K562 (cell line): ENCODE measurements around the gene RBM20. TPM values are rescaled to one million over a fixed set of nuclear protein-coding genes. Genes with fewer than 3 reads are reported as not detected.

Experiments used
- ATAC-seq: fragments of 200-7000 bp; cut with Tn5 transposase; 3 replicates; pipeline ENCODE4 v1.9.1; 2020; ENCODE audit warnings: moderate library complexity
- BruUV-seq: library from RNA; stranded (reverse); fragments of 400-500 nt; replicated peaks from 2 replicates; lab custom pipeline; 2021; lab: Mats Ljungman, UMichigan
- CTCF ChIA-PET: fragments of 300-600 bp; formaldehyde crosslinking; extraction: SDS; loops from one replicate; lab custom pipeline; 2021; ENCODE audit warnings: low intra/inter-chr PET ratio; lab: Yijun Ruan, JAX
- POLR2A ChIA-PET: fragments of 300-600, 350-650 bp; sonication (Branson Sonifier 250); formaldehyde crosslinking; extraction: SDS; loops from one replicate; lab custom pipeline; 2021; ENCODE audit warnings: antibody characterized with exemption, inconsistent platforms; lab: Yijun Ruan, JAX
- DNase-seq, 4 experiments: peaks; one replicate each; pipeline versions ENCODE4 v3.0.0 to v3.0.0-alpha.2; 2011 to 2018; ENCODE audit warnings: low spot score in 3 of 4, mixed read lengths in 3 of 4; ENCODE audit errors: extremely low read depth in 1 of 4
- FAIRE-seq: peaks from 2 replicates; lab custom pipeline; 2011; peaks lifted over from hg19 to GRCh38; lab: Jason Lieb, UNC
- H2AFZ ChIP-seq: 2 replicates; pipeline ENCODE4 v1.6.0; 2011; ENCODE audit warnings: low read depth, low read length, control low read depth, inconsistent platforms
- H3K27ac ChIP-seq: fragments of 200-600 bp; 3 replicates; pipeline ENCODE4 v1.8.0; 2011; ENCODE audit warnings: low read depth, mild to moderate bottlenecking, control low read depth, inconsistent platforms, low read length, moderate library complexity, mixed read lengths; ENCODE audit errors: extremely low read depth
- H3K27me3 ChIP-seq, 2 experiments: fragments of 300-600 bp in 1 of 2; 2 replicates in 1 of 2; 3 replicates in 1 of 2; pipeline versions ENCODE4 v1.6.0 to v1.8.0; 2011; ENCODE audit warnings: inconsistent platforms in 2 of 2, low read length in 2 of 2, mild to moderate bottlenecking in 1 of 2, mixed read lengths in 1 of 2, moderate library complexity in 1 of 2; ENCODE audit not compliant: control insufficient read depth in 2 of 2, insufficient read depth in 2 of 2
- H3K36me3 ChIP-seq: fragments of 300-600 bp; 3 replicates; pipeline ENCODE4 v1.8.0; 2011; ENCODE audit warnings: mild to moderate bottlenecking, low read length, inconsistent platforms; ENCODE audit not compliant: control insufficient read depth, insufficient read depth
- H3K4me1 ChIP-seq, 2 experiments: fragments of 200-600 bp in 1 of 2; replicated peaks in 1 of 2; 2 replicates in 1 of 2; 3 replicates in 1 of 2; pipeline versions ENCODE4 v1.5.1 to v1.8.0; 2011; ENCODE audit warnings: inconsistent platforms in 2 of 2, low read length in 2 of 2, mild to moderate bottlenecking in 1 of 2, mixed read lengths in 1 of 2, moderate library complexity in 1 of 2; ENCODE audit not compliant: control insufficient read depth in 2 of 2, insufficient read depth in 2 of 2
- H3K4me2 ChIP-seq: 2 replicates; pipeline ENCODE4 v1.6.1; 2011; ENCODE audit warnings: low read length, control low read depth, inconsistent platforms, mixed read lengths; ENCODE audit not compliant: insufficient read depth
- H3K4me3 ChIP-seq: fragments of 200-600 bp; sonication (generic), shearing (Covaris generic); 2 replicates; pipeline ENCODE4 v1.5.1; 2016; ENCODE audit warnings: control low read depth, inconsistent platforms
- H3K79me2 ChIP-seq: fragments of 200-600 bp; 3 replicates; pipeline ENCODE4 v1.8.0; 2011; ENCODE audit warnings: low read length, inconsistent platforms; ENCODE audit not compliant: control insufficient read depth, insufficient read depth
- H3K9ac ChIP-seq, 2 experiments: 2 replicates each; pipeline versions ENCODE4 v1.6.0 to v1.6.1; 2011; ENCODE audit warnings: low read depth in 2 of 2, low read length in 2 of 2, control low read depth in 1 of 2, inconsistent platforms in 1 of 2, mild to moderate bottlenecking in 1 of 2, mixed read lengths in 1 of 2; ENCODE audit not compliant: insufficient read depth in 1 of 2
- H3K9me1 ChIP-seq: one replicate; pipeline ENCODE4 v1.6.0; 2011; ENCODE audit warnings: inconsistent platforms, mild to moderate bottlenecking, low read length, moderate library complexity; ENCODE audit not compliant: control insufficient read depth, insufficient read depth
- H3K9me3 ChIP-seq: replicated peaks from 2 replicates; pipeline ENCODE4 v1.5.1; 2011; ENCODE audit warnings: low read depth, low read length, inconsistent platforms; ENCODE audit not compliant: control insufficient read depth, insufficient read depth
- H4K20me1 ChIP-seq: replicated peaks from 2 replicates; pipeline ENCODE4 v1.6.1; 2011; ENCODE audit warnings: low read length, inconsistent platforms, mixed read lengths; ENCODE audit not compliant: control insufficient read depth, insufficient read depth
- BCOR ChIP-seq: fragments of 450-650 bp; IDR thresholded peaks from 2 replicates; pipeline ENCODE4 v1.6.1; 2016
- CHD4 ChIP-seq: fragments of 200-600 bp; sonication (generic); IDR thresholded peaks from 3 replicates; pipeline ENCODE4 v1.6.1; 2012; ENCODE audit warnings: low read depth, mild to moderate bottlenecking, mixed read lengths, low read length, inconsistent platforms; ENCODE audit not compliant: insufficient read depth, insufficient replicate concordance, poor library complexity, severe bottlenecking
- HDAC2 ChIP-seq: fragments of 450-650 bp; IDR thresholded peaks from 2 replicates; pipeline ENCODE4 v1.6.1; 2016; ENCODE audit warnings: mild to moderate bottlenecking
- HIVEP1 ChIP-seq: fragments of 250-450 bp; sonication (Bioruptor Pico); IDR thresholded peaks from 2 replicates; pipeline ENCODE4 v1.4.0; 2020; ENCODE audit warnings: mild to moderate bottlenecking
- HNRNPL ChIP-seq: fragments of 200-400 bp; formaldehyde crosslinking; IDR thresholded peaks from 2 replicates; pipeline ENCODE4 v1.6.1; 2017; ENCODE audit warnings: low read depth, mild to moderate bottlenecking, low read length
- KDM1A ChIP-seq, 2 experiments: fragments of 450-650 bp; IDR thresholded peaks; 2 replicates each; pipeline ENCODE4 v1.6.1; 2016; ENCODE audit warnings: mild to moderate bottlenecking in 2 of 2
- MEIS2 ChIP-seq: fragments of 450-650 bp; IDR thresholded peaks from 2 replicates; pipeline ENCODE4 v1.6.1; 2014; ENCODE audit warnings: mild to moderate bottlenecking; ENCODE audit not compliant: partially characterized antibody
- MYNN ChIP-seq, 2 experiments: sonication (generic); formaldehyde crosslinking in 1 of 2; IDR thresholded peaks; 2 replicates each; pipeline versions ENCODE4 v1.5.0 to v1.6.1; 2016 to 2020; ENCODE audit warnings: antibody characterized with exemption in 1 of 2, missing genetic modification reagents in 1 of 2
- PBX2 ChIP-seq, 2 experiments: IDR thresholded peaks in 1 of 2; conservative IDR thresholded peaks in 1 of 2; 2 replicates each; pipeline ENCODE4 v1.6.1; 2016; ENCODE audit warnings: low read depth in 2 of 2, mild to moderate bottlenecking in 1 of 2, missing compliant biosample characterization in 1 of 2, missing genetic modification characterization in 1 of 2, moderate library complexity in 1 of 2
- RBM25 ChIP-seq: fragments of 200-400 bp; formaldehyde crosslinking; IDR thresholded peaks from 2 replicates; pipeline ENCODE4 v1.6.1; 2018; ENCODE audit warnings: low read length, low read depth, moderate library complexity; ENCODE audit not compliant: severe bottlenecking
- SIN3A ChIP-seq, 2 experiments: fragments of 150-350 bp in 1 of 2; IDR thresholded peaks; 2 replicates each; pipeline ENCODE4 v1.6.1; 2011 to 2016; ENCODE audit warnings: borderline replicate concordance in 2 of 2, low read depth in 2 of 2, low read length in 2 of 2, mild to moderate bottlenecking in 2 of 2, moderate library complexity in 2 of 2; ENCODE audit not compliant: control insufficient read depth in 1 of 2
- ZFP30 ChIP-seq: fragments of 250-450 bp; sonication (Bioruptor Pico); IDR thresholded peaks from 2 replicates; pipeline ENCODE4 v1.8.0; 2022; ENCODE audit warnings: moderate library complexity, mild to moderate bottlenecking, inconsistent platforms, borderline replicate concordance
- ZFP36 ChIP-seq: fragments of 150-350 bp; IDR thresholded peaks from 2 replicates; pipeline ENCODE4 v1.6.1; 2018; ENCODE audit warnings: low read length, low read depth; ENCODE audit not compliant: partially characterized antibody
- WGBS: fragments of 100-300 bp; shearing (Covaris generic); methylation state at CpG from one replicate; pipeline ENCODE4 v1.1.6; 2016; ENCODE audit warnings: low coverage, mixed read lengths; ENCODE audit not compliant: insufficient coverage; ENCODE audit errors: missing lambda C conversion rate; 5-methylcytosine and 5-hydroxymethylcytosine counted together
- in situ Hi-C: fragments of 300-500 bp; cut with MboI; formaldehyde crosslinking; loops from 4 replicates; pipeline ENCODE4 v1.15.0; 2018; ENCODE audit warnings: inconsistent platforms, mixed read lengths
- intact Hi-C: fragments of 100-400 bp; cut with micrococcal nuclease; formaldehyde crosslinking; loops from 2 replicates; pipeline ENCODE4 v1.14.2; 2022
- polyA plus RNA-seq, 8 experiments: library from polyadenylated mRNA; depleted of rRNA in 4 of 8; stranded (reverse) in 5 of 8; unstranded in 3 of 8; fragments of >200 nt; fragmentation: Nextera tagmentation in 2 of 8; fragmentation: Illumina TruSeq in 1 of 8; extraction: Ambion mirVana in 2 of 8; extraction: Trizol in 1 of 8; gene quantifications; 2 replicates each; pipeline versions ENCODE4 v1.2.1 to v1.2.3, GENCODE V29; 2011 to 2014; ENCODE audit warnings: inconsistent platforms in 1 of 8, missing spikeins in 1 of 8
- total RNA-seq, 7 experiments: library from RNA; depleted of rRNA in 6 of 7; stranded (reverse); fragments of >200 nt in 6 of 7; fragmentation: Illumina TruSeq in 2 of 7; extraction: Trizol in 2 of 7; gene quantifications; 2 replicates each; pipeline versions ENCODE4 v1.2.1 to v1.2.3, GENCODE V29; 2011 to 2021; ENCODE audit warnings: low replicate concordance in 1 of 7
- TF ChIP-seq, protein P1 (sequence below): fragments of 450-650 bp; IDR thresholded peaks from 2 replicates; pipeline ENCODE4 v1.6.1; 2016

Gene RBM20
- total and polyA plus RNA-seq, 9 of the 15 experiments (the other 6 are each of a cell fraction or from before 2014, with no cell fraction given): 0.63 to 5.7 (median 3.2) TPM

DNA sequence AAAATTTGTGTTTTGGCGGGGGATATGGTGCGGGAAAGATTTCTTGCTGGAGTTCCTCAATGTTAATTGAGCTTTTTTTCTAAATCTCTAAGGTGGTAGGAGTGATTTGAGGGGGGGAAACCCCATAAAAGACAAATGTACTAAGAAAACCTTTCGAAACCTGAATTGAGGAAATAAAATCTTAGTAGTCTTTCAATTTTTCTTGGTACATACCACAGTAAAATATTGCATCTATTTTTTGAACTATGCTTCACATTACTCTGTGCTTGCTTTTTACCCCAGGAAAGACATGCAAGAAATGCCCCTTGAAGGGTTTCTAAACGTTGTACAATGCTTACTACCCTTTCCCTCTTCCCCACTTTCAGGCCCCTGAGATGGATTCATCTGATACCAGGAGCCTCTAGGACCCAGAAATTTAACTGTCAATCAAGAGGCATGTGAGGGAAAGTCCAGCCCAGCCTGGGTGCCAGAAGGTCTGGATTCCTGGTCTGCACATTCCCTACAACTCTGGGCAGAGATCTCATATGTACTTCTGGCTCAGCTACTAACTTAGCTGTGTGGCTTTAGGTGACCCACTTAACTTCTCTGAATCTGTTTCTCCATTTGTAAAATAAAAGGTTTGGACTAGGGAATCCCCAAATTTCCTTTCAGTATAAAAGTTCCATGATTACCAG is 221.8 kb downstream of the RBM20 start:
- intact Hi-C loops: no loop called here
- no peak overlapping the region for H3K4me2 ChIP-seq

More for the DNA sequence above, 221.8 kb downstream of the RBM20 start:
- in situ Hi-C loops: no loop called here
- no peak for DNase-seq
- no peaks in the 10 kb centered on the region for H3K36me3 ChIP-seq
- TF ChIP-seq MYNN (IDR thresholded peaks at IDR 0.05) (peak; percentile 37; the same call in 1 of the 2 replicates), MYNN (CRISPR knock-in tag; IDR thresholded peaks at IDR 0.05) (no peak), KDM1A (IDR thresholded peaks at IDR 0.05) (peak; percentile 50 to 58; a peak in 3 of 4 replicates), MEIS2 (peak; percentile 47), PBX2 (CRISPR knock-in tag; IDR thresholded peaks at IDR 0.05; ENCODE audit: low read depth) (no peak), PBX2 (tag; conservative IDR thresholded peaks at IDR 0.05; ENCODE audit: low read depth) (peak; percentile 67; the same call in 1 of the 2 replicates), SIN3A (IDR thresholded peaks at IDR 0.05; ENCODE audit: borderline replicate concordance in 2 of 2, control insufficient read depth in 1 of 2, low read depth in 2 of 2, low read length in 2 of 2) (no peak), ZFP30 (CRISPR knock-in tag) (no peak), HNRNPL (no peak), HDAC2 (0 out of 2 replicates have a peak, but pooled peaks have one; percentile 28), HIVEP1 (CRISPR knock-in tag) (no peak), CHD4 (peak; percentile 40), BCOR (peak; percentile 86), RBM25 (peak; percentile 86), ZFP36 (peak; percentile 69)
- TF ChIP-seq, protein P1, sequence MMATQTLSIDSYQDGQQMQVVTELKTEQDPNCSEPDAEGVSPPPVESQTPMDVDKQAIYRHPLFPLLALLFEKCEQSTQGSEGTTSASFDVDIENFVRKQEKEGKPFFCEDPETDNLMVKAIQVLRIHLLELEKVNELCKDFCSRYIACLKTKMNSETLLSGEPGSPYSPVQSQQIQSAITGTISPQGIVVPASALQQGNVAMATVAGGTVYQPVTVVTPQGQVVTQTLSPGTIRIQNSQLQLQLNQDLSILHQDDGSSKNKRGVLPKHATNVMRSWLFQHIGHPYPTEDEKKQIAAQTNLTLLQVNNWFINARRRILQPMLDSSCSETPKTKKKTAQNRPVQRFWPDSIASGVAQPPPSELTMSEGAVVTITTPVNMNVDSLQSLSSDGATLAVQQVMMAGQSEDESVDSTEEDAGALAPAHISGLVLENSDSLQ: peak; percentile 87
- TF ChIP-seq, all 486 proteins: peak for 10
- BruUV-seq: no TSS peak
- Histone ChIP-seq H3K4me1 (peaks cover 9 to 55% of the 10 kb centered on the region in 2 experiments), H2AFZ (peak overlapping the region; percentile 99), H3K9me3 (no peaks in the 10 kb centered on the region), H3K9me1 (no peaks in the 10 kb centered on the region), H3K9ac (no peak overlapping the region), H3K27me3 (no peaks in the 10 kb centered on the region), H3K27ac (no peak overlapping the region), H3K79me2 (no peaks in the 10 kb centered on the region), H4K20me1 (no peaks in the 10 kb centered on the region), H3K4me3 (no peak overlapping the region)
- 60% methylated on average over 4 of the region's 4 CpGs for WGBS
- CTCF ChIA-PET: no interaction called here
- POLR2A ChIA-PET: no interaction called here
- no peak for ATAC-seq
- FAIRE-seq: peak; percentile 32
